A673 (cell line): ENCODE results near the gene EXOC4.

Experiments used
- EZH2 ChIP-seq: fragments of 200-600 bp; sonication (generic); IDR thresholded peaks from 2 replicates; pipeline ENCODE4 v1.6.1; 2017; ENCODE audit warnings: borderline replicate concordance, low read depth, mild to moderate bottlenecking, mixed read lengths, antibody characterized with exemption, low read length; ENCODE audit not compliant: poor library complexity, severe bottlenecking
- TF ChIP-seq, protein P1 (sequence below): fragments of 300-800, 200-600 bp; sonication (generic); conservative IDR thresholded peaks from 2 replicates; pipeline ENCODE4 v1.5.1; 2017; ENCODE audit warnings: low read depth, mild to moderate bottlenecking, antibody characterized with exemption, low read length, moderate library complexity, mixed read lengths

DNA sequence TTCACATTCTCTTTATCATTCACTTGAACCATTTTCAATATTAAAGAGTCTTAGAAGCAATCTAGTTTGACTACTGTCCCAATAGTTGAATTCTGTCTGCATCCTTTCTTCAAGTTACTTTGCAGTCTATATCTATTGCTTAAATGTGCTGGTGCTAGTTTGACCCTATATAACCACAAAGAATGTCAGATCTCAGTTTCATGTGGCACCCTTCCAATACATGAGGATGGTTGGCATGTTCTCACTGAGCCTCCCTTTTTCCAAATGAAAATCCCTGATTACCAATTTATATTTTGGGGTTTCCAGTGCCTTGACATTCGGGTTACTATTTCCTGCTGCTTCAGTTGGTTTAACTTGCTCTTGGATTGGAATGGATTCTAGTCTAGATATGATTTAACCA, 292.7 kb downstream of the EXOC4 start:
- TF ChIP-seq, protein P1, sequence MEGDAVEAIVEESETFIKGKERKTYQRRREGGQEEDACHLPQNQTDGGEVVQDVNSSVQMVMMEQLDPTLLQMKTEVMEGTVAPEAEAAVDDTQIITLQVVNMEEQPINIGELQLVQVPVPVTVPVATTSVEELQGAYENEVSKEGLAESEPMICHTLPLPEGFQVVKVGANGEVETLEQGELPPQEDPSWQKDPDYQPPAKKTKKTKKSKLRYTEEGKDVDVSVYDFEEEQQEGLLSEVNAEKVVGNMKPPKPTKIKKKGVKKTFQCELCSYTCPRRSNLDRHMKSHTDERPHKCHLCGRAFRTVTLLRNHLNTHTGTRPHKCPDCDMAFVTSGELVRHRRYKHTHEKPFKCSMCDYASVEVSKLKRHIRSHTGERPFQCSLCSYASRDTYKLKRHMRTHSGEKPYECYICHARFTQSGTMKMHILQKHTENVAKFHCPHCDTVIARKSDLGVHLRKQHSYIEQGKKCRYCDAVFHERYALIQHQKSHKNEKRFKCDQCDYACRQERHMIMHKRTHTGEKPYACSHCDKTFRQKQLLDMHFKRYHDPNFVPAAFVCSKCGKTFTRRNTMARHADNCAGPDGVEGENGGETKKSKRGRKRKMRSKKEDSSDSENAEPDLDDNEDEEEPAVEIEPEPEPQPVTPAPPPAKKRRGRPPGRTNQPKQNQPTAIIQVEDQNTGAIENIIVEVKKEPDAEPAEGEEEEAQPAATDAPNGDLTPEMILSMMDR: no peak
- no peak for TF ChIP-seq EZH2
